HepG2 (cell line): ENCODE data around the gene MB21D2. TPM values are rescaled to one million over a fixed set of nuclear protein-coding genes. Genes with fewer than 3 reads are reported as not detected.
A peak's percentile ranks its signal among the peaks of the same experiment; 100 is the strongest.

Experiments used
- ATAC-seq: fragments of 200-7000 bp; cut with Tn5 transposase; 3 replicates; pipeline ENCODE4 v1.9.1; 2020; ENCODE audit warnings: mild to moderate bottlenecking, moderate library complexity
- BruUV-seq: library from RNA; stranded (reverse); fragments of 400-500 nt; replicated peaks from 2 replicates; lab custom pipeline; 2021; lab: Mats Ljungman, UMichigan
- CTCF ChIA-PET: fragments of 300-600 bp; formaldehyde crosslinking; extraction: SDS; loops from one replicate; lab custom pipeline; 2021; ENCODE audit warnings: low total read pairs, inconsistent platforms, low intra/inter-chr PET ratio; lab: Yijun Ruan, JAX
- POLR2A ChIA-PET: fragments of 350-600 bp; sonication (Branson Sonifier 250); formaldehyde crosslinking; loops from one replicate; lab custom pipeline; 2020; ENCODE audit warnings: antibody characterized with exemption, inconsistent platforms; lab: Yijun Ruan, JAX
- DNase-seq: peaks from one replicate; pipeline ENCODE4 v3.0.0-alpha.2; 2015; ENCODE audit warnings: low spot score
- FAIRE-seq: peaks from 3 replicates; lab custom pipeline; 2011; peaks lifted over from hg19 to GRCh38; lab: Jason Lieb, UNC
- H2AFZ ChIP-seq: one replicate; pipeline ENCODE4 v1.6.1; 2011; ENCODE audit warnings: low read length, inconsistent platforms
- H3K27ac ChIP-seq: fragments of 300-600 bp; 3 replicates; pipeline ENCODE4 v1.8.0; 2011; ENCODE audit warnings: mixed run types, mild to moderate bottlenecking, mixed read lengths, low read length, inconsistent platforms; ENCODE audit not compliant: insufficient read depth; ENCODE audit errors: extremely low read length
- H3K27me3 ChIP-seq, 2 experiments: fragments of 200-600 bp in 1 of 2; 2 replicates in 1 of 2; 3 replicates in 1 of 2; pipeline versions ENCODE4 v1.6.0 to v1.8.0; 2011; ENCODE audit warnings: low read length in 2 of 2, mild to moderate bottlenecking in 2 of 2, moderate library complexity in 2 of 2, inconsistent platforms in 1 of 2; ENCODE audit not compliant: insufficient read depth in 2 of 2, control insufficient read depth in 1 of 2
- H3K36me3 ChIP-seq, 2 experiments: fragments of 200-600 bp in 1 of 2; replicated peaks in 1 of 2; 2 replicates in 1 of 2; 3 replicates in 1 of 2; pipeline versions ENCODE4 v1.5.1 to v1.8.0; 2011; ENCODE audit warnings: low read length in 2 of 2, inconsistent platforms in 1 of 2; ENCODE audit not compliant: insufficient read depth in 2 of 2, control insufficient read depth in 1 of 2
- H3K4me1 ChIP-seq: 2 replicates; pipeline ENCODE4 v1.5.1; 2012; ENCODE audit warnings: low read length, inconsistent platforms; ENCODE audit not compliant: insufficient read depth
- H3K4me2 ChIP-seq: 2 replicates; pipeline ENCODE4 v1.6.0; 2011; ENCODE audit warnings: low read depth, low read length, inconsistent platforms
- H3K4me3 ChIP-seq, 3 experiments: fragments of 200-600 bp in 1 of 3; sonication (generic), shearing (Covaris generic) in 1 of 3; replicated peaks in 1 of 3; 2 replicates each; pipeline ENCODE4 v1.5.1; 2011 to 2016; ENCODE audit warnings: low read length in 3 of 3, inconsistent platforms in 2 of 3, low read depth in 2 of 3, mild to moderate bottlenecking in 2 of 3, control low read depth in 1 of 3, mixed read lengths in 1 of 3; ENCODE audit not compliant: insufficient read depth in 1 of 3
- H3K79me2 ChIP-seq: one replicate; pipeline ENCODE4 v1.6.1; 2011; ENCODE audit warnings: low read length, inconsistent platforms; ENCODE audit not compliant: insufficient read depth
- H3K9ac ChIP-seq: 2 replicates; pipeline ENCODE4 v1.6.0; 2011; ENCODE audit warnings: mild to moderate bottlenecking, low read depth, low read length, inconsistent platforms; ENCODE audit not compliant: insufficient read depth
- H3K9me3 ChIP-seq: 2 replicates; pipeline ENCODE4 v1.5.1; 2012; ENCODE audit warnings: mild to moderate bottlenecking, low read length
- H4K20me1 ChIP-seq: 2 replicates; pipeline ENCODE4 v1.6.0; 2011; ENCODE audit warnings: inconsistent platforms, mild to moderate bottlenecking, low read length, moderate library complexity; ENCODE audit not compliant: insufficient read depth
- ETS1 ChIP-seq: sonication (generic); formaldehyde crosslinking; IDR thresholded peaks from 2 replicates; pipeline ENCODE4 v1.4.0; 2020; ENCODE audit warnings: missing genetic modification reagents
- FLYWCH1 ChIP-seq: sonication (generic); formaldehyde crosslinking; IDR thresholded peaks from 2 replicates; pipeline ENCODE4 v1.8.1; 2023; ENCODE audit warnings: mild to moderate bottlenecking, missing genetic modification reagents
- GMEB1 ChIP-seq: sonication (generic); formaldehyde crosslinking; IDR thresholded peaks from 2 replicates; pipeline ENCODE4 v1.5.1; 2020; ENCODE audit warnings: missing genetic modification reagents, mild to moderate bottlenecking, borderline replicate concordance
- ISX ChIP-seq: sonication (generic); formaldehyde crosslinking; conservative IDR thresholded peaks from 2 replicates; pipeline ENCODE4 v1.5.0; 2020; ENCODE audit warnings: missing genetic modification reagents
- RAD21 ChIP-seq: fragments of 450-650 bp; formaldehyde crosslinking; IDR thresholded peaks from 2 replicates; pipeline ENCODE4 v1.5.0; 2020; ENCODE audit warnings: mild to moderate bottlenecking
- RBFOX2 ChIP-seq: fragments of 200-400 bp; formaldehyde crosslinking; IDR thresholded peaks from 2 replicates; pipeline ENCODE4 v1.6.1; 2017; ENCODE audit warnings: low read depth, mild to moderate bottlenecking, low read length
- TEAD3 ChIP-seq: optimal IDR thresholded peaks from 2 replicates; pipeline ENCODE3; 2016; ENCODE audit warnings: borderline replicate concordance
- ZBTB38 ChIP-seq: sonication (generic); formaldehyde crosslinking; IDR thresholded peaks from 2 replicates; pipeline ENCODE4 v1.5.1; 2020; ENCODE audit warnings: mild to moderate bottlenecking, missing genetic modification reagents
- ZBTB40 ChIP-seq, 2 experiments: fragments of 450-650 bp in 1 of 2; sonication (generic) in 1 of 2; formaldehyde crosslinking in 1 of 2; IDR thresholded peaks; 2 replicates each; pipeline versions ENCODE4 v1.6.1 to v1.8.0; 2016 to 2022; ENCODE audit warnings: antibody characterized with exemption in 1 of 2, mild to moderate bottlenecking in 1 of 2, missing genetic modification reagents in 1 of 2
- ZNF546 ChIP-seq: sonication (generic); formaldehyde crosslinking; conservative IDR thresholded peaks from 2 replicates; pipeline ENCODE4 v1.8.1; 2023; ENCODE audit warnings: mild to moderate bottlenecking, missing genetic modification reagents
- ZNF598 ChIP-seq: sonication (generic); formaldehyde crosslinking; IDR thresholded peaks from 2 replicates; pipeline ENCODE4 v1.5.1; 2020; ENCODE audit warnings: mild to moderate bottlenecking, missing genetic modification reagents, borderline replicate concordance
- ZNF614 ChIP-seq: IDR thresholded peaks from 2 replicates; pipeline ENCODE4 v1.6.1; 2018; ENCODE audit warnings: missing biosample characterization, missing genetic modification reagents, inconsistent platforms, borderline replicate concordance
- WGBS: methylation state at CpG from one replicate; pipeline ENCODE4 v1.1.6; 2017; ENCODE audit warnings: low lambda C conversion rate; 5-methylcytosine and 5-hydroxymethylcytosine counted together
- in situ Hi-C: cut with HindIII; loops from 2 replicates; pipeline ENCODE4 v1.10.0; 2017; ENCODE audit warnings: low pct_unique_long_range_greater_than_20kb; ENCODE audit not compliant: extremely low pct_ligation_motif_present
- intact Hi-C: fragments of 100-400 bp; cut with micrococcal nuclease; formaldehyde crosslinking; loops from one replicate; pipeline ENCODE4 v1.10.0; 2022; ENCODE audit not compliant: unreplicated experiment
- polyA plus RNA-seq, 8 experiments: library from polyadenylated mRNA; depleted of rRNA in 3 of 8; stranded (reverse) in 7 of 8; unstranded in 1 of 8; fragments of >200 nt; fragmentation: Illumina TruSeq in 4 of 8; extraction: Trizol in 4 of 8; gene quantifications; 2 replicates each; pipeline versions ENCODE4 v1.2.1 to v1.2.3, GENCODE V29; 2011 to 2016; ENCODE audit warnings: low read depth in 4 of 8, missing spikeins in 1 of 8, mixed read lengths in 1 of 8; ENCODE audit not compliant: insufficient read depth in 1 of 8
- total RNA-seq, 5 experiments: library from RNA; depleted of rRNA; stranded (reverse); fragments of >200 nt; fragmentation: Illumina TruSeq; extraction: Trizol; gene quantifications; 2 replicates each; pipeline ENCODE4 v1.2.3, GENCODE V29; 2016; ENCODE audit warnings: low read depth in 1 of 5

The MB21D2 gene
- total and polyA plus RNA-seq, 2 of the 13 experiments (the other 11 are each of a cell fraction or from before 2014, with no cell fraction given), result 0.90 to 1.6 TPM

GRCh38 chr3:192851821-192852372 lies 65.8 kb downstream of the MB21D2 start:
- 5% methylated on average over 5 of the region's 5 CpGs for WGBS
- peak; percentile 77 for ATAC-seq
- Histone ChIP-seq H3K79me2 (no peaks in the 10 kb centered on the region), H3K9ac (no peak overlapping the region), H3K9me3 (no peaks in the 10 kb centered on the region), H2AFZ (no peak overlapping the region), H3K27ac (no peak overlapping the region), H3K4me3 (no peak overlapping the region; a peak in 1 of 6 replicates), H4K20me1 (peaks cover 12% of the 10 kb centered on the region; the same call in 1 of the 2 replicates), H3K4me1 (peaks cover 28% of the 10 kb centered on the region), H3K36me3 (no peaks in the 10 kb centered on the region), H3K4me2 (no peak overlapping the region), H3K27me3 (no peaks in the 10 kb centered on the region)
- no TSS peak for BruUV-seq
- POLR2A ChIA-PET, result interaction anchor here (0.9 kb wide), 1 partner anchor 45 kb away, joined by 3 read pairs; no protein-coding TSS in a partner anchor
- DNase-seq, result peak; percentile 86
- intact Hi-C loops (loop anchor here (1.0 to 10.0 kb wide), 2 partner anchors 27 to 63 kb away; partner anchors contain the start of gene MB21D2), in situ Hi-C loops (no loop called here)
- CTCF ChIA-PET, result no interaction called here
- peak; percentile 89 for FAIRE-seq
- TF ChIP-seq GMEB1 (no peak), RBFOX2 (no peak), ZBTB40 (IDR thresholded peaks at IDR 0.05) (no peak), ZBTB40 (CRISPR knock-in tag; IDR thresholded peaks at IDR 0.05) (no peak), ZNF546 (no peak), FLYWCH1 (no peak), TEAD3 (CRISPR knock-in tag) (peak; percentile 67), ZBTB38 (no peak), ZNF598 (CRISPR knock-in tag) (no peak), ETS1 (no peak), ZNF614 (CRISPR knock-in tag) (no peak), RAD21 (CRISPR knock-in tag) (no peak), ISX (CRISPR knock-in tag) (no peak)
